ENCODE data around the gene PARD3.

PARD3 gene

GRCh38 chr10:34106356-34106885 lies 708.7 kb downstream of the PARD3 start:
- no peak overlapping the region for H3K4me3 ChIP-seq (ENCODE audit: low read depth, low read length)
- no peak for TF ChIP-seq CTCF (IDR thresholded peaks at IDR 0.05)
- H3K9me3 ChIP-seq (ENCODE audit: control insufficient read depth, low read length) = no peaks in the 10 kb centered on the region
- no peak overlapping the region for H3K27ac ChIP-seq
- no peak overlapping the region for H3K4me2 ChIP-seq (ENCODE audit: low read length)
- no peak overlapping the region for H3K9ac ChIP-seq
- H3K36me3 ChIP-seq (ENCODE audit: control insufficient read depth, insufficient read depth, low read length) = no peaks in the 10 kb centered on the region
- no peak overlapping the region for H2AFZ ChIP-seq
- H3K4me1 ChIP-seq = no peaks in the 10 kb centered on the region
- H3K79me2 ChIP-seq = no peaks in the 10 kb centered on the region
- H3K27me3 ChIP-seq (ENCODE audit: control insufficient read depth, insufficient read depth, low read length) = no peaks in the 10 kb centered on the region

- H3K9me3 ChIP-seq (ENCODE audit: control insufficient read depth, low read length) = no peaks in the 10 kb centered on the region
- no peak overlapping the region for H3K4me2 ChIP-seq (ENCODE audit: low read length)
- no peak overlapping the region for H3K27ac ChIP-seq
- H3K9ac ChIP-seq = no peak overlapping the region
- TF ChIP-seq CTCF (IDR thresholded peaks at IDR 0.05) = no peak
- no peaks in the 10 kb centered on the region for H3K27me3 ChIP-seq (ENCODE audit: control insufficient read depth, insufficient read depth, low read length)
- no peak overlapping the region for H3K4me3 ChIP-seq (ENCODE audit: low read depth, low read length)
- H2AFZ ChIP-seq = no peak overlapping the region
- no peaks in the 10 kb centered on the region for H3K79me2 ChIP-seq
- H3K36me3 ChIP-seq (ENCODE audit: control insufficient read depth, insufficient read depth, low read length) = no peaks in the 10 kb centered on the region
- no peaks in the 10 kb centered on the region for H3K4me1 ChIP-seq
Observed at GRCh38 chr10:34104829-34105572, 710.1 kb downstream of the PARD3 start.

GRCh38 chr10:34102893-34103506 lies 712.1 kb downstream of the PARD3 start:
- Histone ChIP-seq H3K4me2 (ENCODE audit: low read length) (no peak overlapping the region), H3K36me3 (ENCODE audit: control insufficient read depth, insufficient read depth, low read length) (no peaks in the 10 kb centered on the region), H3K27me3 (ENCODE audit: control insufficient read depth, insufficient read depth, low read length) (no peaks in the 10 kb centered on the region), H3K4me1 (no peaks in the 10 kb centered on the region), H3K4me3 (ENCODE audit: low read depth, low read length) (no peak overlapping the region), H3K27ac (peak overlapping the region; percentile 25), H2AFZ (no peak overlapping the region), H3K79me2 (no peaks in the 10 kb centered on the region), H3K9ac (no peak overlapping the region), H3K9me3 (ENCODE audit: control insufficient read depth, low read length) (no peaks in the 10 kb centered on the region)
- TF ChIP-seq CTCF (IDR thresholded peaks at IDR 0.05) = no peak

- no peak for TF ChIP-seq CTCF (IDR thresholded peaks at IDR 0.05)
- Histone ChIP-seq H3K9me3 (ENCODE audit: control insufficient read depth, low read length) (no peaks in the 10 kb centered on the region), H3K9ac (no peak overlapping the region), H3K27me3 (ENCODE audit: control insufficient read depth, insufficient read depth, low read length) (no peaks in the 10 kb centered on the region), H3K4me2 (ENCODE audit: low read length) (no peak overlapping the region), H3K36me3 (ENCODE audit: control insufficient read depth, insufficient read depth, low read length) (no peaks in the 10 kb centered on the region), H2AFZ (no peak overlapping the region), H3K27ac (peak overlapping the region; percentile 42), H3K4me3 (ENCODE audit: low read depth, low read length) (no peak overlapping the region), H3K4me1 (no peaks in the 10 kb centered on the region), H3K79me2 (no peaks in the 10 kb centered on the region)
Observed at GRCh38 chr10:34102237-34102673, 712.8 kb downstream of the PARD3 start.

All from parathyroid adenoma (tissue), 2 donors.